ENCODE measurements around the gene CSTPP1. TPM values are rescaled to one million over a fixed set of nuclear protein-coding genes. Genes with fewer than 3 reads are reported as not detected.
A peak's percentile ranks its signal among the peaks of the same experiment; 100 is the strongest.

Gene CSTPP1
- total and polyA plus RNA-seq, 5 donors from 2014 or later, result 15.1 to 18.3 (median 15.5) TPM

GRCh38 chr11:46914363-46914762, 22.2 kb upstream of the CSTPP1 start:
- H3K4me3 ChIP-seq (ENCODE audit: low read depth, low read length), result no peak overlapping the region
- peaks cover 6 to 26% (median 14%) of the 10 kb centered on the region in 4 donors for H3K4me1 Mint-ChIP-seq
- no peaks in the 10 kb centered on the region for H3K36me3 ChIP-seq (ENCODE audit: control insufficient read depth, insufficient read depth, low read length)
- H3K4me3 Mint-ChIP-seq, result no peak overlapping the region
- H3K9me3 Mint-ChIP-seq, result peaks cover 0 to 3% (median 0%) of the 10 kb centered on the region in 7 donors
- ATAC-seq (ENCODE audit: low read depth in 2 of 2) (no peak), DNase-seq (no peak)
- H3K27ac Mint-ChIP-seq, result no peak overlapping the region
- H3K27me3 ChIP-seq (ENCODE audit: control insufficient read depth, insufficient read depth, low read length), result peaks cover 40% of the 10 kb centered on the region
- H3K9me3 ChIP-seq (ENCODE audit: control insufficient read depth in 2 of 2, low read length in 2 of 2), result no peaks in the 10 kb centered on the region
- H3K27me3 Mint-ChIP-seq, result peaks cover 81% of the 10 kb centered on the region
- no peaks in the 10 kb centered on the region for H3K36me3 Mint-ChIP-seq
- no peak overlapping the region for H3K27ac ChIP-seq (ENCODE audit: insufficient read depth, low read length, poor library complexity, severe bottlenecking)
- peaks cover 25% of the 10 kb centered on the region for H3K4me1 ChIP-seq (ENCODE audit: control insufficient read depth, insufficient read depth, low read length, poor library complexity, severe bottlenecking)

- no peaks in the 10 kb centered on the region for H3K36me3 Mint-ChIP-seq
- no peak for DNase-seq
- no peak for ATAC-seq (ENCODE audit: low read depth in 2 of 2)
- no peak overlapping the region for H3K27ac ChIP-seq (ENCODE audit: insufficient read depth, low read length, poor library complexity, severe bottlenecking)
- peaks cover 25% of the 10 kb centered on the region for H3K4me1 ChIP-seq (ENCODE audit: control insufficient read depth, insufficient read depth, low read length, poor library complexity, severe bottlenecking)
- no peaks in the 10 kb centered on the region for H3K36me3 ChIP-seq (ENCODE audit: control insufficient read depth, insufficient read depth, low read length)
- H3K9me3 ChIP-seq (ENCODE audit: control insufficient read depth in 2 of 2, low read length in 2 of 2), result no peaks in the 10 kb centered on the region
- H3K27me3 ChIP-seq (ENCODE audit: control insufficient read depth, insufficient read depth, low read length), result peaks cover 42% of the 10 kb centered on the region
- H3K4me3 ChIP-seq (ENCODE audit: low read depth, low read length), result no peak overlapping the region
- peaks cover 6 to 32% (median 20%) of the 10 kb centered on the region in 4 donors for H3K4me1 Mint-ChIP-seq
- H3K27me3 Mint-ChIP-seq, result peaks cover 82% of the 10 kb centered on the region
- H3K4me3 Mint-ChIP-seq, result no peak overlapping the region
- no peak overlapping the region for H3K27ac Mint-ChIP-seq
- H3K9me3 Mint-ChIP-seq, result peaks cover 0 to 3% (median 0%) of the 10 kb centered on the region in 7 donors
These were observed 21.7 kb upstream of the CSTPP1 start for GRCh38 chr11:46914910-46915309.

GRCh38 chr11:46916286-46917108, 20.1 kb upstream of the CSTPP1 start:
- DNase-seq (no peak), ATAC-seq (ENCODE audit: low read depth in 2 of 2) (peak in 1 of 2 donors; percentile 39)
- no peaks in the 10 kb centered on the region for H3K36me3 ChIP-seq (ENCODE audit: control insufficient read depth, insufficient read depth, low read length)
- peak overlapping the region; percentile 73 to 87 (median 83) for H3K4me3 Mint-ChIP-seq
- H3K36me3 Mint-ChIP-seq, result no peaks in the 10 kb centered on the region
- peaks cover 39% of the 10 kb centered on the region for H3K27me3 ChIP-seq (ENCODE audit: control insufficient read depth, insufficient read depth, low read length)
- H3K27me3 Mint-ChIP-seq, result peaks cover 81% of the 10 kb centered on the region
- peak overlapping the region; percentile 51 for H3K4me3 ChIP-seq (ENCODE audit: low read depth, low read length)
- no peak overlapping the region for H3K27ac ChIP-seq (ENCODE audit: insufficient read depth, low read length, poor library complexity, severe bottlenecking)
- no peaks in the 10 kb centered on the region for H3K9me3 ChIP-seq (ENCODE audit: control insufficient read depth in 2 of 2, low read length in 2 of 2)
- peaks cover 25% of the 10 kb centered on the region for H3K4me1 ChIP-seq (ENCODE audit: control insufficient read depth, insufficient read depth, low read length, poor library complexity, severe bottlenecking)
- peaks cover 0 to 3% (median 0%) of the 10 kb centered on the region in 7 donors for H3K9me3 Mint-ChIP-seq
- H3K27ac Mint-ChIP-seq, result no peak overlapping the region
- H3K4me1 Mint-ChIP-seq, result peaks cover 6 to 33% (median 23%) of the 10 kb centered on the region in 4 donors

GRCh38 chr11:46917109-46917761, 19.3 kb upstream of the CSTPP1 start:
- Histone ChIP-seq H3K4me1 (ENCODE audit: control insufficient read depth, insufficient read depth, low read length, poor library complexity, severe bottlenecking) (peaks cover 25% of the 10 kb centered on the region), H3K9me3 (ENCODE audit: control insufficient read depth in 2 of 2, low read length in 2 of 2) (no peaks in the 10 kb centered on the region), H3K27ac (ENCODE audit: insufficient read depth, low read length, poor library complexity, severe bottlenecking) (no peak overlapping the region), H3K4me3 (ENCODE audit: low read depth, low read length) (peak overlapping the region; percentile 51), H3K27me3 (ENCODE audit: control insufficient read depth, insufficient read depth, low read length) (peaks cover 39% of the 10 kb centered on the region), H3K36me3 (ENCODE audit: control insufficient read depth, insufficient read depth, low read length) (no peaks in the 10 kb centered on the region)
- no peaks in the 10 kb centered on the region for H3K36me3 Mint-ChIP-seq
- peaks cover 6 to 33% (median 23%) of the 10 kb centered on the region in 4 donors for H3K4me1 Mint-ChIP-seq
- H3K4me3 Mint-ChIP-seq, result peak overlapping the region; percentile 74 to 87 (median 83)
- H3K9me3 Mint-ChIP-seq, result peaks cover 0 to 3% (median 0%) of the 10 kb centered on the region in 7 donors
- peaks cover 77% of the 10 kb centered on the region for H3K27me3 Mint-ChIP-seq
- DNase-seq (peak in 1 of 3 donors; percentile 21), ATAC-seq (ENCODE audit: low read depth in 2 of 2) (no peak)
- peak overlapping the region in 1 of 3 donors; percentile 42 for H3K27ac Mint-ChIP-seq

- Histone ChIP-seq H3K36me3 (ENCODE audit: control insufficient read depth, insufficient read depth, low read length) (no peaks in the 10 kb centered on the region), H3K27ac (ENCODE audit: insufficient read depth, low read length, poor library complexity, severe bottlenecking) (no peak overlapping the region), H3K4me3 (ENCODE audit: low read depth, low read length) (no peak overlapping the region), H3K9me3 (ENCODE audit: control insufficient read depth in 2 of 2, low read length in 2 of 2) (no peaks in the 10 kb centered on the region), H3K4me1 (ENCODE audit: control insufficient read depth, insufficient read depth, low read length, poor library complexity, severe bottlenecking) (peaks cover 25% of the 10 kb centered on the region), H3K27me3 (ENCODE audit: control insufficient read depth, insufficient read depth, low read length) (peaks cover 39% of the 10 kb centered on the region)
- H3K27ac Mint-ChIP-seq, result no peak overlapping the region
- peaks cover 0 to 3% (median 0%) of the 10 kb centered on the region in 7 donors for H3K9me3 Mint-ChIP-seq
- ATAC-seq (ENCODE audit: low read depth in 2 of 2), result no peak
- H3K36me3 Mint-ChIP-seq, result no peaks in the 10 kb centered on the region
- peaks cover 74% of the 10 kb centered on the region for H3K27me3 Mint-ChIP-seq
- H3K4me3 Mint-ChIP-seq, result peak overlapping the region in 3 of 4 donors; percentile 27 to 75 (median 74)
- no peak for DNase-seq
- H3K4me1 Mint-ChIP-seq, result peaks cover 6 to 33% (median 23%) of the 10 kb centered on the region in 4 donors
These were observed 18.8 kb upstream of the CSTPP1 start for GRCh38 chr11:46917762-46918082.

GRCh38 chr11:46918083-46918787, 18.3 kb upstream of the CSTPP1 start, which contains the start of gene LRP4:
LRP4 (minus strand) TSS chr11:46918550; CDS start chr11:46918379, 171 bp downstream.
- no peaks in the 10 kb centered on the region for H3K36me3 ChIP-seq (ENCODE audit: control insufficient read depth, insufficient read depth, low read length)
- H3K27ac ChIP-seq (ENCODE audit: insufficient read depth, low read length, poor library complexity, severe bottlenecking), result no peak within 1 kb of the TSS
- Mint-ChIP-seq H3K4me1 (peaks cover 6 to 33% (median 23%) of the 10 kb centered on the region in 4 donors), H3K9me3 (peaks cover 0 to 3% (median 0%) of the 10 kb centered on the region in 7 donors), H3K27ac (peak within 1 kb of the TSS in 1 of 3 donors; percentile 61), H3K27me3 (peaks cover 71% of the 10 kb centered on the region), H3K36me3 (no peaks in the 10 kb centered on the region), H3K4me3 (peak within 1 kb of the TSS; percentile 25 to 90 (median 78))
- DNase-seq, result peak in 2 of 3 donors; percentile 14 to 29
- ATAC-seq (ENCODE audit: low read depth in 2 of 2), result peak; percentile 30 to 45
- peaks cover 39% of the 10 kb centered on the region for H3K27me3 ChIP-seq (ENCODE audit: control insufficient read depth, insufficient read depth, low read length)
- H3K9me3 ChIP-seq (ENCODE audit: control insufficient read depth in 2 of 2, low read length in 2 of 2), result no peaks in the 10 kb centered on the region
- H3K4me3 ChIP-seq (ENCODE audit: low read depth, low read length), result peak within 1 kb of the TSS; percentile 51
- peaks cover 25% of the 10 kb centered on the region for H3K4me1 ChIP-seq (ENCODE audit: control insufficient read depth, insufficient read depth, low read length, poor library complexity, severe bottlenecking)

- no peak for DNase-seq
- Histone ChIP-seq H3K9me3 (ENCODE audit: control insufficient read depth in 2 of 2, low read length in 2 of 2) (no peaks in the 10 kb centered on the region), H3K27ac (ENCODE audit: insufficient read depth, low read length, poor library complexity, severe bottlenecking) (no peak overlapping the region), H3K36me3 (ENCODE audit: control insufficient read depth, insufficient read depth, low read length) (no peaks in the 10 kb centered on the region), H3K4me3 (ENCODE audit: low read depth, low read length) (no peak overlapping the region), H3K27me3 (ENCODE audit: control insufficient read depth, insufficient read depth, low read length) (peaks cover 32% of the 10 kb centered on the region), H3K4me1 (ENCODE audit: control insufficient read depth, insufficient read depth, low read length, poor library complexity, severe bottlenecking) (peaks cover 25% of the 10 kb centered on the region)
- Mint-ChIP-seq H3K27ac (peak overlapping the region in 1 of 3 donors; percentile 61), H3K4me1 (peaks cover 6 to 33% (median 23%) of the 10 kb centered on the region in 4 donors), H3K9me3 (peaks cover 0 to 3% (median 0%) of the 10 kb centered on the region in 7 donors), H3K27me3 (peaks cover 70% of the 10 kb centered on the region), H3K4me3 (peak overlapping the region; percentile 25 to 90 (median 78)), H3K36me3 (no peaks in the 10 kb centered on the region)
- ATAC-seq (ENCODE audit: low read depth in 2 of 2), result no peak
These were observed 17.6 kb upstream of the CSTPP1 start for GRCh38 chr11:46918788-46919513.
